Measurements from ENCODE around the gene MAN1A1. TPM values are rescaled to one million over a fixed set of nuclear protein-coding genes. Genes with fewer than 3 reads are reported as not detected.

MAN1A1 gene
- total RNA-seq, 3 donors from 2014 or later, result 45.1 to 74.2 (median 66.4) TPM

GRCh38 chr6:119134752-119135151, 214.8 kb downstream of the MAN1A1 start:
- Histone ChIP-seq H3K4me1 (ENCODE audit: low read depth) (no peaks in the 10 kb centered on the region), H3K4me3 (no peak overlapping the region), H3K9me3 (no peaks in the 10 kb centered on the region), H3K36me3 (ENCODE audit: low read depth) (no peaks in the 10 kb centered on the region)
- intact Hi-C loops (cut with DNase I, micrococcal nuclease), result no loop called here
- ATAC-seq, result no peak
- no peak for DNase-seq
- TF ChIP-seq CTCF (IDR thresholded peaks at IDR 0.05), result no peak

GRCh38 chr6:119133400-119133799, 216.2 kb downstream of the MAN1A1 start:
- intact Hi-C loops (cut with DNase I, micrococcal nuclease), result no loop called here
- no peaks in the 10 kb centered on the region for H3K4me1 ChIP-seq (ENCODE audit: low read depth)
- no peaks in the 10 kb centered on the region for H3K36me3 ChIP-seq (ENCODE audit: low read depth)
- H3K4me3 ChIP-seq, result no peak overlapping the region
- DNase-seq (no peak), ATAC-seq (no peak)
- H3K9me3 ChIP-seq, result no peaks in the 10 kb centered on the region
- no peak for TF ChIP-seq CTCF (IDR thresholded peaks at IDR 0.05)

DNA sequence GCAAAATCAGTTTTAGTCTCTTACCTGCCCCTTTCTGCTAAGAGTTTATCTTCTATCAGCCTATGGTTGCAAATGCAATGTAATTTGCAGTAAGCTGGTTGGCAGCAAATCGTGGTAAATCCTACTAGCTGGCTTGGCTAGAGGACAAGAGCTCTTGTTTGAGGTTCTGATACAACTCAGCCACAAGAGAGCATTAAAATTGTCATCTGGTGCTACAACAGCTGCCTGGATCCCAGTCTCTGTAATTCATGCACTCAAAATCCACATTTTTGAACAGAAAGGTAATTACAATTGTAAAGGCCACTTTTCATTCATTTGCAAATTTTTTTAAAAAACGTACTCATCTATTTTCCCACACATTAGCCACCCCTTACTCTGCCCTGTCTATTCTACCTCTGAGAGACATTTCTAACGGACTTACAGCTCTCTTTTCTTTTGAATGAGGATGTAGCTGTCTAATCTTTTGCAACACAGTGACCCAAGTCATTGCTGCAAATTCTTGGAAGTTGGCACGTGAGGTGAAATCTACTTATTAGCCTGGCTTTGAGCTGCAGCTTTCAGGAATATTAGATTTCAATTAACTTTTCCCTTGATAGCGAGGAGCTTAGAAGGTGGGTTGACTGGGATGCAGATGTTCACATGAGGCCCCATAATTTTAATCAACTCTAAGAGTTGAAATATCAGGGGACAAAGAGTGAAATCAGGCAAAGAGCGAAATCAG, 217.1 kb downstream of the MAN1A1 start:
- ATAC-seq, result no peak
- H3K9me3 ChIP-seq, result no peaks in the 10 kb centered on the region
- H3K36me3 ChIP-seq (ENCODE audit: low read depth), result no peaks in the 10 kb centered on the region
- H3K4me1 ChIP-seq (ENCODE audit: low read depth), result no peaks in the 10 kb centered on the region
- no peak for DNase-seq
- intact Hi-C loops (cut with DNase I, micrococcal nuclease), result no loop called here
- no peak overlapping the region for H3K4me3 ChIP-seq
- no peak for TF ChIP-seq CTCF (IDR thresholded peaks at IDR 0.05)

DNA sequence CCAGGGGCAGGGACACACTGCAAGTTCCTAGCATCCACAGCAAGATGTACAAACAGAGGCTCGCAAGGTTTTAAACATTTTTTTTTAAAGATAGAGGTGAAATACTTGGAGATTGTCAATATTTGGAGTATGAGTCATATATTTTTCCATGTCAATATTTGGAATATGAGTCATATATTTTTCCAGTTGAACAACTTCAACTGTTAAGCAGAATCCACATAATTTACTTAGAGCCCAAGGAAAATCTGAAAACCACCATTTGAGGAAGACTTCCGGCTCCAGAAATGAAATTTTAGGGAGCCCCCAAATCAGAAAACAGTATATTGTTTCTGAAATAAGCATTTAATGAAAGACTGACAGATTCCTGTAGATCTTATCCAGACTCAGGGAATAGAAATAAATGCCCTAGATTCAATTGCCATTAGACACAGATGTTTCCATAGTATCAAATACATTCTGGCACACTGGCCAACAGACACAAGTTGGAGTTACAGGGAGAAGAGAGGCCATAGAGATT, 219.5 kb downstream of the MAN1A1 start:
- Histone ChIP-seq H3K4me1 (ENCODE audit: low read depth) (no peaks in the 10 kb centered on the region), H3K9me3 (no peaks in the 10 kb centered on the region), H3K4me3 (no peak overlapping the region), H3K36me3 (ENCODE audit: low read depth) (no peaks in the 10 kb centered on the region)
- no peak for TF ChIP-seq CTCF (IDR thresholded peaks at IDR 0.05)
- intact Hi-C loops (cut with DNase I, micrococcal nuclease), result no loop called here
- peak; percentile 69 for ATAC-seq
- DNase-seq, result no peak

GRCh38 chr6:119129148-119129967, 220.2 kb downstream of the MAN1A1 start:
- intact Hi-C loops (cut with DNase I, micrococcal nuclease), result no loop called here
- H3K36me3 ChIP-seq (ENCODE audit: low read depth), result no peaks in the 10 kb centered on the region
- H3K9me3 ChIP-seq, result no peaks in the 10 kb centered on the region
- DNase-seq (peak in 1 of 3 donors; percentile 71), ATAC-seq (peak; percentile 78)
- TF ChIP-seq CTCF (IDR thresholded peaks at IDR 0.05), result peak; percentile 62
- H3K4me3 ChIP-seq, result no peak overlapping the region
- no peaks in the 10 kb centered on the region for H3K4me1 ChIP-seq (ENCODE audit: low read depth)

Measured in mucosa of descending colon (tissue), 3 donors.